HEK293 (cell line): Measurements from ENCODE around the gene IL16.

Source experiments
- CTCF ChIA-PET: fragments of 350-600 bp; formaldehyde crosslinking; extraction: SDS; loops from one replicate; lab custom pipeline; 2021; ENCODE audit warnings: antibody characterized with exemption; lab: Yijun Ruan, JAX
- POLR2A ChIA-PET: fragments of 300-600 bp; formaldehyde crosslinking; extraction: SDS; loops from one replicate; lab custom pipeline; 2020; ENCODE audit warnings: antibody characterized with exemption, inconsistent platforms; lab: Yijun Ruan, JAX
- H3K27ac ChIP-seq: fragments of 200-500 bp; sonication (Bioruptor generic); 2 replicates; pipeline ENCODE4 v1.5.1; 2014; ENCODE audit warnings: low read depth, low read length, control low read depth, inconsistent platforms; ENCODE audit errors: extremely low read depth
- H3K36me3 ChIP-seq, 2 experiments: fragments of 200-500 bp in 1 of 2; sonication (Bioruptor generic) in 1 of 2; 1 replicate in 1 of 2; 2 replicates in 1 of 2; pipeline ENCODE4 v1.5.1; 2014 to 2017; ENCODE audit warnings: inconsistent platforms in 2 of 2, low read length in 2 of 2; ENCODE audit not compliant: control insufficient read depth in 2 of 2, insufficient read depth in 1 of 2
- H3K4me1 ChIP-seq: fragments of 200-500 bp; sonication (Bioruptor generic); 2 replicates; pipeline ENCODE4 v1.5.1; 2014; ENCODE audit warnings: mild to moderate bottlenecking, low read length, inconsistent platforms; ENCODE audit not compliant: control insufficient read depth, insufficient read depth
- H3K4me3 ChIP-seq: 2 replicates; pipeline ENCODE4 v1.5.1; 2011; ENCODE audit warnings: low read depth, mild to moderate bottlenecking, control low read depth, low read length, moderate library complexity
- H3K9me3 ChIP-seq: fragments of 200-500 bp; sonication (Bioruptor generic); 2 replicates; pipeline ENCODE4 v1.5.1; 2014; ENCODE audit warnings: low read depth, low read length, inconsistent platforms; ENCODE audit not compliant: control insufficient read depth, insufficient read depth
- GLIS2 ChIP-seq: fragments of 450-650 bp; formaldehyde crosslinking; IDR thresholded peaks from 2 replicates; pipeline ENCODE4 v1.5.1; 2016; ENCODE audit warnings: missing biosample characterization, missing genetic modification characterization
- HOXA7 ChIP-seq: sonication (generic); formaldehyde crosslinking; IDR thresholded peaks from 2 replicates; pipeline ENCODE4 v1.8.1; 2022; ENCODE audit warnings: missing genetic modification reagents, borderline replicate concordance
- SP2 ChIP-seq: fragments of 450-650 bp; formaldehyde crosslinking; IDR thresholded peaks from 2 replicates; pipeline ENCODE4 v1.5.1; 2016; ENCODE audit warnings: missing biosample characterization, missing genetic modification characterization
- ZBTB17 ChIP-seq: fragments of 450-650 bp; formaldehyde crosslinking; IDR thresholded peaks from 2 replicates; pipeline ENCODE4 v1.5.1; 2016; ENCODE audit warnings: missing biosample characterization, missing genetic modification characterization
- ZBTB21 ChIP-seq: fragments of 450-650 bp; formaldehyde crosslinking; IDR thresholded peaks from 2 replicates; pipeline ENCODE4 v1.5.1; 2017; ENCODE audit warnings: missing biosample characterization, missing genetic modification characterization
- ZBTB8A ChIP-seq: fragments of 450-650 bp; formaldehyde crosslinking; IDR thresholded peaks from 2 replicates; pipeline ENCODE4 v1.5.1; 2016; ENCODE audit warnings: missing biosample characterization, missing genetic modification characterization
- ZFP41 ChIP-seq: fragments of 450-650 bp; formaldehyde crosslinking; IDR thresholded peaks from 2 replicates; pipeline ENCODE4 v1.5.1; 2016; ENCODE audit warnings: missing biosample characterization, missing genetic modification characterization, borderline replicate concordance
- ZNF155 ChIP-seq: fragments of 450-650 bp; formaldehyde crosslinking; IDR thresholded peaks from 2 replicates; pipeline ENCODE4 v1.5.1; 2016; ENCODE audit warnings: missing biosample characterization, missing genetic modification characterization
- ZNF184 ChIP-seq: fragments of 450-650 bp; IDR thresholded peaks from 2 replicates; pipeline ENCODE4 v1.5.1; 2018; ENCODE audit warnings: missing biosample characterization, mild to moderate bottlenecking, missing genetic modification characterization
- ZNF2 ChIP-seq: fragments of 450-650 bp; formaldehyde crosslinking; IDR thresholded peaks from 2 replicates; pipeline ENCODE4 v1.5.1; 2016; ENCODE audit warnings: missing biosample characterization, missing genetic modification characterization
- ZNF202 ChIP-seq: fragments of 450-650 bp; formaldehyde crosslinking; IDR thresholded peaks from 2 replicates; pipeline ENCODE4 v1.5.1; 2016; ENCODE audit warnings: missing biosample characterization, missing genetic modification characterization, borderline replicate concordance
- ZNF354C ChIP-seq: fragments of 450-650 bp; formaldehyde crosslinking; IDR thresholded peaks from 2 replicates; pipeline ENCODE4 v1.5.1; 2016; ENCODE audit warnings: missing biosample characterization, missing genetic modification characterization, low read depth, borderline replicate concordance
- ZNF366 ChIP-seq: fragments of 450-650 bp; formaldehyde crosslinking; conservative IDR thresholded peaks from 2 replicates; pipeline ENCODE4 v1.5.1; 2016; ENCODE audit warnings: missing biosample characterization, missing genetic modification characterization
- ZNF501 ChIP-seq: fragments of 450-650 bp; formaldehyde crosslinking; IDR thresholded peaks from 2 replicates; pipeline ENCODE4 v1.5.1; 2016; ENCODE audit warnings: missing biosample characterization, missing genetic modification characterization
- ZNF521 ChIP-seq: fragments of 450-650 bp; formaldehyde crosslinking; IDR thresholded peaks from 2 replicates; pipeline ENCODE4 v1.5.1; 2017; ENCODE audit warnings: missing biosample characterization, mild to moderate bottlenecking, missing genetic modification characterization
- ZNF530 ChIP-seq: fragments of 450-650 bp; formaldehyde crosslinking; IDR thresholded peaks from 2 replicates; pipeline ENCODE4 v1.5.1; 2016; ENCODE audit warnings: low read depth, missing biosample characterization, missing genetic modification characterization
- ZNF555 ChIP-seq: fragments of 450-650 bp; formaldehyde crosslinking; conservative IDR thresholded peaks from 2 replicates; pipeline ENCODE4 v1.5.1; 2017; ENCODE audit warnings: missing biosample characterization, mild to moderate bottlenecking, missing genetic modification characterization, inconsistent platforms
- ZNF629 ChIP-seq: fragments of 450-650 bp; formaldehyde crosslinking; IDR thresholded peaks from 2 replicates; pipeline ENCODE4 v1.5.1; 2017; ENCODE audit warnings: missing biosample characterization, missing genetic modification characterization
- ZSCAN23 ChIP-seq: fragments of 450-650 bp; formaldehyde crosslinking; IDR thresholded peaks from 2 replicates; pipeline ENCODE4 v1.5.1; 2016; ENCODE audit warnings: missing biosample characterization, missing genetic modification characterization
- TF ChIP-seq, protein P1 (sequence below): fragments of 450-650 bp; formaldehyde crosslinking; IDR thresholded peaks from 2 replicates; pipeline ENCODE4 v1.5.1; 2016; ENCODE audit warnings: missing biosample characterization, missing genetic modification characterization
- TF ChIP-seq, protein P2 (sequence below): fragments of 450-650 bp; IDR thresholded peaks from 2 replicates; pipeline ENCODE4 v1.5.1; 2018; ENCODE audit warnings: missing biosample characterization, mild to moderate bottlenecking, missing genetic modification characterization
- TF ChIP-seq, protein P3 (sequence below): fragments of 450-650 bp; formaldehyde crosslinking; IDR thresholded peaks from 2 replicates; pipeline ENCODE4 v1.5.1; 2016; ENCODE audit warnings: missing biosample characterization, missing genetic modification characterization
- TF ChIP-seq, protein P4 (sequence below): fragments of 450-650 bp; formaldehyde crosslinking; IDR thresholded peaks from 2 replicates; pipeline ENCODE4 v1.5.1; 2016; ENCODE audit warnings: missing biosample characterization, missing genetic modification characterization
- TF ChIP-seq, protein P5 (sequence below): fragments of 450-650 bp; IDR thresholded peaks from 2 replicates; pipeline ENCODE4 v1.5.1; 2018; ENCODE audit warnings: missing biosample characterization, missing genetic modification characterization

The IL16 gene

DNA sequence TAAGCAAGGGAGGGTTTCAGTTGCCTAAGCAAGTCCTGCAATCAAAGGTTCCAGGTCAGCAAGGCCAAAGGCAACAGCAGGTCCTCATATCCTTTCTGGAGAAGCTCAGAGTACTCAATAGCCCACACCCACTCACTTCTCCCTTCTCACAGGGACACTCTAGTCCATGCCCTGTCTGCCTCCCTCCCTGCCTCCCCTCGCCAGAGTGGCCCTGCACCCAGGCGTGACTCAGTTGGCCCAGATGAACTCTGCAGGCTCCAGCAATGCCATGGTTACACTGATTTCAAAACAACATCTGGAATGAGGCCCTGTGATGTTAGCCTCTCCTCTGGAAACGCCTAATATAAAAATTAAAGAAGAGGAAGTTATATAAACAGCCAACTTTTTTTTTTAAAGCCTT is 32.9 kb downstream of the IL16 start:
- ChIA-PET POLR2A (no interaction called here), CTCF (interaction anchor here (3.1 kb wide), 1 partner anchor 37 kb away, joined by 21 read pairs; no protein-coding TSS in a partner anchor)
- H3K9me3 ChIP-seq, result no peaks in the 10 kb centered on the region
- H3K4me1 ChIP-seq, result no peaks in the 10 kb centered on the region
- no peaks in the 10 kb centered on the region for H3K36me3 ChIP-seq
- H3K27ac ChIP-seq, result no peak overlapping the region
- no peak for TF ChIP-seq ZSCAN23
- TF ChIP-seq SP2 (tag by site-specific recombination), result no peak
- TF ChIP-seq ZNF354C, result no peak
- TF ChIP-seq GLIS2 (tag by site-specific recombination), result no peak
- TF ChIP-seq ZNF366 (tag by site-specific recombination), result no peak
- no peak for TF ChIP-seq ZNF202 (tag by site-specific recombination)
- no peak for TF ChIP-seq ZNF184
- TF ChIP-seq, protein P1, sequence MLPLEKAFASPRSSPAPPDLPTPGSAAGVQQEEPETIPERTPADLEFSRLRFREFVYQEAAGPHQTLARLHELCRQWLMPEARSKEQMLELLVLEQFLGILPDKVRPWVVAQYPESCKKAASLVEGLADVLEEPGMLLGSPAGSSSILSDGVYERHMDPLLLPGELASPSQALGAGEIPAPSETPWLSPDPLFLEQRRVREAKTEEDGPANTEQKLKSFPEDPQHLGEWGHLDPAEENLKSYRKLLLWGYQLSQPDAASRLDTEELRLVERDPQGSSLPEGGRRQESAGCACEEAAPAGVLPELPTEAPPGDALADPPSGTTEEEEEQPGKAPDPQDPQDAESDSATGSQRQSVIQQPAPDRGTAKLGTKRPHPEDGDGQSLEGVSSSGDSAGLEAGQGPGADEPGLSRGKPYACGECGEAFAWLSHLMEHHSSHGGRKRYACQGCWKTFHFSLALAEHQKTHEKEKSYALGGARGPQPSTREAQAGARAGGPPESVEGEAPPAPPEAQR (tag by site-specific recombination), result no peak
- no peak for TF ChIP-seq ZNF555 (tag by site-specific recombination)
- no peak for TF ChIP-seq ZNF629 (tag by site-specific recombination)
- TF ChIP-seq, protein P2, sequence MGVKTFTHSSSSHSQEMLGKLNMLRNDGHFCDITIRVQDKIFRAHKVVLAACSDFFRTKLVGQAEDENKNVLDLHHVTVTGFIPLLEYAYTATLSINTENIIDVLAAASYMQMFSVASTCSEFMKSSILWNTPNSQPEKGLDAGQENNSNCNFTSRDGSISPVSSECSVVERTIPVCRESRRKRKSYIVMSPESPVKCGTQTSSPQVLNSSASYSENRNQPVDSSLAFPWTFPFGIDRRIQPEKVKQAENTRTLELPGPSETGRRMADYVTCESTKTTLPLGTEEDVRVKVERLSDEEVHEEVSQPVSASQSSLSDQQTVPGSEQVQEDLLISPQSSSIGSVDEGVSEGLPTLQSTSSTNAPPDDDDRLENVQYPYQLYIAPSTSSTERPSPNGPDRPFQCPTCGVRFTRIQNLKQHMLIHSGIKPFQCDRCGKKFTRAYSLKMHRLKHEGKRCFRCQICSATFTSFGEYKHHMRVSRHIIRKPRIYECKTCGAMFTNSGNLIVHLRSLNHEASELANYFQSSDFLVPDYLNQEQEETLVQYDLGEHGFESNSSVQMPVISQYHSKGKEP, result no peak
- TF ChIP-seq, all 188 proteins: peak for 0
- H3K4me3 ChIP-seq, result no peak overlapping the region

DNA sequence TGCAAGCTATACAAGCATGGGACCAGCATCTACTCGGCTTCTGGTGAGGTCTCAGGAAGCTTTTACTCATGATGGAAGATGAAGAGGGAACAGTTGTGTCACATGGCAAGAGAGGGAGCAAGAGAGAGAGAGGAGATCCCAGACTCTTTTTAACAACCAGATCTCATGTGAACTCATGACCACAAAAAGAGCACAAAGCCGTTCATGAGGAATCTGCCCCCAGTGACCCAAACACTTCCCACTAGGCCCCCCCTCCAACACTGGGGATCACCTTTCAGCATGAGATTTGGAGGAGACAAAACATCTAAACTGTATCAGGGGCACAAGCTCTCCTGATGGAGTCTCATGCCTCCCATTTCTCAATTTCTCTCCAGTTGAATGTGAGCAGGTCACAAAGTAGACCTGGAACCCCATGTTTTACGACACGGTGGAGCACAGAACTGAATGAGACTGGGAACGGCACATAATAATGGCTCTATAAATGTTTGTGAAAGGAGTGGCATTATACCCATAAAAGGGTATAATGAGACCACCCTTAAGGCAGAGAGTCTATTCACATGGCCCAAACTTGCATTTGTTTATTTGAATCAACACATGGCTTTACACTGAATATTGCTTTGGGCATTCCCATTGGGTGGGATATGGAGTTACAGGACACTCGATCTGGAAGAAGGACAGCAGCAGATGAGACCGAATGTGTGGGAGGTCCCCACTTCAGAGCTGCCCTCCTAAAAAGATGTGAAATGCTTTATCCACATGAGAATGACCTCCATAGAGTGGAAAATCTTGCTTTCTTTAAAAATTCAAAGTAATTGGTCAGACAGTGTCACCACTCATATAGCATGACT is 38.8 kb downstream of the IL16 start:
- Histone ChIP-seq H3K4me3 (no peak overlapping the region), H3K27ac (no peak overlapping the region), H3K36me3 (no peaks in the 10 kb centered on the region)
- ChIA-PET POLR2A (no interaction called here), CTCF (interaction anchor here (0.5 to 2.2 kb wide), 6 partner anchors 31 to 202 kb away, joined by 4 to 11 read pairs (median 5); no protein-coding TSS in a partner anchor)
- TF ChIP-seq ZFP41 (tag by site-specific recombination) (no peak), HOXA7 (CRISPR knock-in tag) (no peak), ZNF530 (tag by site-specific recombination) (no peak), GLIS2 (tag by site-specific recombination) (no peak), ZBTB21 (tag by site-specific recombination) (no peak), ZBTB17 (no peak), ZNF501 (tag by site-specific recombination) (no peak), ZNF2 (no peak), ZBTB8A (no peak), ZNF521 (no peak), ZNF155 (tag by site-specific recombination) (no peak)
- TF ChIP-seq, protein P3, sequence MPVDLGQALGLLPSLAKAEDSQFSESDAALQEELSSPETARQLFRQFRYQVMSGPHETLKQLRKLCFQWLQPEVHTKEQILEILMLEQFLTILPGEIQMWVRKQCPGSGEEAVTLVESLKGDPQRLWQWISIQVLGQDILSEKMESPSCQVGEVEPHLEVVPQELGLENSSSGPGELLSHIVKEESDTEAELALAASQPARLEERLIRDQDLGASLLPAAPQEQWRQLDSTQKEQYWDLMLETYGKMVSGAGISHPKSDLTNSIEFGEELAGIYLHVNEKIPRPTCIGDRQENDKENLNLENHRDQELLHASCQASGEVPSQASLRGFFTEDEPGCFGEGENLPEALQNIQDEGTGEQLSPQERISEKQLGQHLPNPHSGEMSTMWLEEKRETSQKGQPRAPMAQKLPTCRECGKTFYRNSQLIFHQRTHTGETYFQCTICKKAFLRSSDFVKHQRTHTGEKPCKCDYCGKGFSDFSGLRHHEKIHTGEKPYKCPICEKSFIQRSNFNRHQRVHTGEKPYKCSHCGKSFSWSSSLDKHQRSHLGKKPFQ (tag by site-specific recombination), result no peak
- TF ChIP-seq, protein P4, sequence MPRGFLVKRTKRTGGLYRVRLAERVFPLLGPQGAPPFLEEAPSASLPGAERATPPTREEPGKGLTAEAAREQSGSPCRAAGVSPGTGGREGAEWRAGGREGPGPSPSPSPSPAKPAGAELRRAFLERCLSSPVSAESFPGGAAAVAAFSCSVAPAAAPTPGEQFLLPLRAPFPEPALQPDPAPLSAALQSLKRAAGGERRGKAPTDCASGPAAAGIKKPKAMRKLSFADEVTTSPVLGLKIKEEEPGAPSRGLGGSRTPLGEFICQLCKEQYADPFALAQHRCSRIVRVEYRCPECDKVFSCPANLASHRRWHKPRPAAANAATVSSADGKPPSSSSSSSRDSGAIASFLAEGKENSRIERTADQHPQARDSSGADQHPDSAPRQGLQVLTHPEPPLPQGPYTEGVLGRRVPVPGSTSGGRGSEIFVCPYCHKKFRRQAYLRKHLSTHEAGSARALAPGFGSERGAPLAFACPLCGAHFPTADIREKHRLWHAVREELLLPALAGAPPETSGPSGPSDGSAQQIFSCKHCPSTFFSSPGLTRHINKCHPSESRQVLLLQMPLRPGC, result no peak
- TF ChIP-seq, protein P5, sequence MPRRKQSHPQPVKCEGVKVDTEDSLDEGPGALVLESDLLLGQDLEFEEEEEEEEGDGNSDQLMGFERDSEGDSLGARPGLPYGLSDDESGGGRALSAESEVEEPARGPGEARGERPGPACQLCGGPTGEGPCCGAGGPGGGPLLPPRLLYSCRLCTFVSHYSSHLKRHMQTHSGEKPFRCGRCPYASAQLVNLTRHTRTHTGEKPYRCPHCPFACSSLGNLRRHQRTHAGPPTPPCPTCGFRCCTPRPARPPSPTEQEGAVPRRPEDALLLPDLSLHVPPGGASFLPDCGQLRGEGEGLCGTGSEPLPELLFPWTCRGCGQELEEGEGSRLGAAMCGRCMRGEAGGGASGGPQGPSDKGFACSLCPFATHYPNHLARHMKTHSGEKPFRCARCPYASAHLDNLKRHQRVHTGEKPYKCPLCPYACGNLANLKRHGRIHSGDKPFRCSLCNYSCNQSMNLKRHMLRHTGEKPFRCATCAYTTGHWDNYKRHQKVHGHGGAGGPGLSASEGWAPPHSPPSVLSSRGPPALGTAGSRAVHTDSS (tag by site-specific recombination), result no peak
- TF ChIP-seq, all 188 proteins: peak for 0
- H3K9me3 ChIP-seq, result no peaks in the 10 kb centered on the region
- no peaks in the 10 kb centered on the region for H3K4me1 ChIP-seq
